ENCODE measurements around the gene SLC25A34. TPM values are rescaled to one million over a fixed set of nuclear protein-coding genes. Genes with fewer than 3 reads are reported as not detected.

SLC25A34 gene
- total and polyA plus RNA-seq, 2 of the 13 experiments (the other 11 are each of a cell fraction or from before 2014, with no cell fraction given), result 0.13 to 0.18 TPM

DNA sequence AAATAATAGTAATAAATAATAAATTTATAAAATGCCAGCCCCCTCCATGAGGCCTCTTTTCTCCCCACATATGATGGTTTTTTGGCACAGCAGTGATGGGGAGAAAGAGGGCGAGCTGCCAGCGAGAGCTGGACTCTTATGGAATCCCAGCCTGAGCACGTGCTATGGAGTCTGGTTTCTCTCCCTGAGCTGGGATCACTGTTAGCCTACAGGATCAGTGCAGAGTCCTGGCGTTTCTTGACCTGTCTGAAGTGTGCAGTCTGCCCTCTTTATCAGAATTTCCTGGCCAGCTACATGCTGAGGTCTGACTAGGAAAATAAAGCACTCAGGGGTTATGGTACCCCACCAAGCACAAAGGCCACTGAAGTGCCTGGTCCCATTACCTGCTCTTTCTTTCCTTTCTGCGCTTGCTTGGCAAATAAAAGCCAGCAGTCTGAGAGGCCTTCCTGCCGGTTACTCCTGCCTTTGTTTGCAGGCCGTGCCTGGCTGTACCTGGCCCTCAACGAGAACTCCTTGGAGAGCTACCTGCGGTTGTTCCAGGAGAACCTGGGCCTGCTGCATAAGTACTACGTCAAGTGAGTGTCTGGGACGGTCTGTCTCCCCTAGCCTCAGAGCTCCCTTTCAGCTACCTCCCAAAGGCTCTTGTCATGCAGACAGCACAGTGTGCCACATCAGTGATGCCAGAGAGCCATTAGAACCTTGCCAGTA, 18.5 kb upstream of the SLC25A34 start:
- Histone ChIP-seq H2AFZ (ENCODE audit: low read length) (no peak overlapping the region), H3K9me3 (ENCODE audit: low read length) (no peaks in the 10 kb centered on the region), H3K27ac (ENCODE audit: extremely low read length, insufficient read depth, low read length) (no peak overlapping the region), H3K4me1 (ENCODE audit: insufficient read depth, low read length) (peaks cover 12% of the 10 kb centered on the region; the same call in 1 of the 2 replicates), H3K9ac (ENCODE audit: insufficient read depth, low read depth, low read length) (no peak overlapping the region), H4K20me1 (ENCODE audit: insufficient read depth, low read length) (no peaks in the 10 kb centered on the region), H3K4me3 (replicated peaks in 1 of 3; ENCODE audit: insufficient read depth in 1 of 3, low read depth in 2 of 3, low read length in 3 of 3) (no peak overlapping the region), H3K79me2 (ENCODE audit: insufficient read depth, low read length) (no peaks in the 10 kb centered on the region), H3K36me3 (replicated peaks in 1 of 2; ENCODE audit: control insufficient read depth in 1 of 2, insufficient read depth in 2 of 2, low read length in 2 of 2) (peaks cover 22 to 44% of the 10 kb centered on the region in 2 experiments), H3K4me2 (ENCODE audit: low read depth, low read length) (no peak overlapping the region), H3K27me3 (ENCODE audit: control insufficient read depth in 1 of 2, insufficient read depth in 2 of 2, low read length in 2 of 2) (no peaks in the 10 kb centered on the region)
- in situ Hi-C loops (cut with HindIII; ENCODE audit: extremely low pct_ligation_motif_present, low pct_unique_long_range_greater_than_20kb) (no loop called here), intact Hi-C loops (cut with micrococcal nuclease; ENCODE audit: unreplicated experiment) (no loop called here)
- ATAC-seq (no peak), DNase-seq (ENCODE audit: low spot score) (no peak), FAIRE-seq (no peak)
- WGBS (ENCODE audit: low lambda C conversion rate), result 96% methylated on average over 10 of the region's 11 CpGs
- no TSS peak for BruUV-seq (replicated peaks)
- ChIA-PET POLR2A (no interaction called here), CTCF (ENCODE audit: low intra/inter-chr PET ratio, low total read pairs) (no interaction called here)
- TF ChIP-seq HNF1A (IDR thresholded peaks at IDR 0.05; ENCODE audit: low read depth) (no peak), HNF1A (CRISPR knock-in tag; IDR thresholded peaks at IDR 0.05; ENCODE audit: borderline replicate concordance) (no peak), ZBTB4 (CRISPR knock-in tag; IDR thresholded peaks at IDR 0.05; ENCODE audit: borderline replicate concordance) (no peak), ZNF550 (CRISPR knock-in tag; IDR thresholded peaks at IDR 0.05; ENCODE audit: borderline replicate concordance) (no peak), ZNF674 (CRISPR knock-in tag; IDR thresholded peaks at IDR 0.05; ENCODE audit: low read depth) (no peak), BCL6 (CRISPR knock-in tag; IDR thresholded peaks at IDR 0.05) (no peak), ZFP37 (CRISPR knock-in tag; IDR thresholded peaks at IDR 0.05; ENCODE audit: borderline replicate concordance) (no peak), NR2F2 (IDR thresholded peaks at IDR 0.05; ENCODE audit: borderline replicate concordance, low read depth) (no peak), TERF1 (CRISPR knock-in tag; IDR thresholded peaks at IDR 0.05) (no peak)
- TF ChIP-seq, protein P1, sequence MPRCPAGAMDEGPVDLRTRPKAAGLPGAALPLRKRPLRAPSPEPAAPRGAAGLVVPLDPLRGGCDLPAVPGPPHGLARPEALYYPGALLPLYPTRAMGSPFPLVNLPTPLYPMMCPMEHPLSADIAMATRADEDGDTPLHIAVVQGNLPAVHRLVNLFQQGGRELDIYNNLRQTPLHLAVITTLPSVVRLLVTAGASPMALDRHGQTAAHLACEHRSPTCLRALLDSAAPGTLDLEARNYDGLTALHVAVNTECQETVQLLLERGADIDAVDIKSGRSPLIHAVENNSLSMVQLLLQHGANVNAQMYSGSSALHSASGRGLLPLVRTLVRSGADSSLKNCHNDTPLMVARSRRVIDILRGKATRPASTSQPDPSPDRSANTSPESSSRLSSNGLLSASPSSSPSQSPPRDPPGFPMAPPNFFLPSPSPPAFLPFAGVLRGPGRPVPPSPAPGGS (CRISPR knock-in tag; IDR thresholded peaks at IDR 0.05), result no peak
- TF ChIP-seq, protein P2, sequence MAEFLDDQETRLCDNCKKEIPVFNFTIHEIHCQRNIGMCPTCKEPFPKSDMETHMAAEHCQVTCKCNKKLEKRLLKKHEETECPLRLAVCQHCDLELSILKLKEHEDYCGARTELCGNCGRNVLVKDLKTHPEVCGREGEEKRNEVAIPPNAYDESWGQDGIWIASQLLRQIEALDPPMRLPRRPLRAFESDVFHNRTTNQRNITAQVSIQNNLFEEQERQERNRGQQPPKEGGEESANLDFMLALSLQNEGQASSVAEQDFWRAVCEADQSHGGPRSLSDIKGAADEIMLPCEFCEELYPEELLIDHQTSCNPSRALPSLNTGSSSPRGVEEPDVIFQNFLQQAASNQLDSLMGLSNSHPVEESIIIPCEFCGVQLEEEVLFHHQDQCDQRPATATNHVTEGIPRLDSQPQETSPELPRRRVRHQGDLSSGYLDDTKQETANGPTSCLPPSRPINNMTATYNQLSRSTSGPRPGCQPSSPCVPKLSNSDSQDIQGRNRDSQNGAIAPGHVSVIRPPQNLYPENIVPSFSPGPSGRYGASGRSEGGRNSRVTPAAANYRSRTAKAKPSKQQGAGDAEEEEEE (CRISPR knock-in tag; IDR thresholded peaks at IDR 0.05; ENCODE audit: borderline replicate concordance), result no peak
